Germinal center (tissue), 1 donor: ENCODE results near the gene SOX13.
"Not testable (repeated sequence)": the region's sequence is repeated elsewhere in the genome, so short reads cannot be mapped to it uniquely, and the experiment has no call there.

Source experiments
- DNase-seq: peaks from one replicate; pipeline ENCODE4 v3.0.0; 2012; ENCODE audit warnings: mixed read lengths, low spot score

Gene SOX13

GRCh38 chr1:204087181-204087892 is 14.4 kb downstream of the SOX13 start:
- no peak for DNase-seq

- no peak for DNase-seq
Observed at GRCh38 chr1:204087893-204088528, 15.1 kb downstream of the SOX13 start.

- no peak for DNase-seq
Observed at GRCh38 chr1:204088596-204088995, 15.7 kb downstream of the SOX13 start.

- DNase-seq: no peak
Observed at GRCh38 chr1:204089044-204089751, 16.3 kb downstream of the SOX13 start.

- DNase-seq: not testable (repeated sequence)
Observed at GRCh38 chr1:204090132-204090531, 17.2 kb downstream of the SOX13 start.

GRCh38 chr1:204091066-204091465 is 18.2 kb downstream of the SOX13 start:
- DNase-seq: no peak

- DNase-seq: no peak
Observed at GRCh38 chr1:204091787-204092312, 18.9 kb downstream of the SOX13 start.

- no peak for DNase-seq
Observed at GRCh38 chr1:204092632-204093420, 19.9 kb downstream of the SOX13 start.

- DNase-seq: no peak
Observed at GRCh38 chr1:204093421-204093717, 20.5 kb downstream of the SOX13 start.

- no peak for DNase-seq
Observed at GRCh38 chr1:204093781-204094180, 20.9 kb downstream of the SOX13 start.

- no peak for DNase-seq
Observed at GRCh38 chr1:204094313-204094729, 21.4 kb downstream of the SOX13 start.

GRCh38 chr1:204094856-204095634 is 22.1 kb downstream of the SOX13 start:
- no peak for DNase-seq

- no peak for DNase-seq
Observed at GRCh38 chr1:204096931-204097330, 24.0 kb downstream of the SOX13 start.

GRCh38 chr1:204098683-204099082 is 25.8 kb downstream of the SOX13 start:
- DNase-seq: no peak

- DNase-seq: not testable (repeated sequence)
Observed at GRCh38 chr1:204099754-204100153, 26.8 kb downstream of the SOX13 start.

- no peak for DNase-seq
Observed at GRCh38 chr1:204102029-204102611, 29.2 kb downstream of the SOX13 start.

- no peak for DNase-seq
Observed at GRCh38 chr1:204102739-204103430, 30.0 kb downstream of the SOX13 start.

- no peak for DNase-seq
Observed at GRCh38 chr1:204103431-204103741, 30.5 kb downstream of the SOX13 start.

GRCh38 chr1:204104331-204105130 is 31.6 kb downstream of the SOX13 start:
- DNase-seq: no peak

GRCh38 chr1:204105131-204105515 is 32.2 kb downstream of the SOX13 start:
- DNase-seq: no peak
